NOMO-1 (cell line): ENCODE data around the gene SPACA1.
"Not testable (repeated sequence)": the region's sequence is repeated elsewhere in the genome, so short reads cannot be mapped to it uniquely, and the experiment has no call there.

ENCODE experiments used
- DNase-seq, 2 experiments: peaks; one replicate each; lab custom pipeline; 2025; ENCODE audit not compliant: unreplicated experiment in 2 of 2; lab: John Stamatoyannopoulos, UW

Gene SPACA1

DNA sequence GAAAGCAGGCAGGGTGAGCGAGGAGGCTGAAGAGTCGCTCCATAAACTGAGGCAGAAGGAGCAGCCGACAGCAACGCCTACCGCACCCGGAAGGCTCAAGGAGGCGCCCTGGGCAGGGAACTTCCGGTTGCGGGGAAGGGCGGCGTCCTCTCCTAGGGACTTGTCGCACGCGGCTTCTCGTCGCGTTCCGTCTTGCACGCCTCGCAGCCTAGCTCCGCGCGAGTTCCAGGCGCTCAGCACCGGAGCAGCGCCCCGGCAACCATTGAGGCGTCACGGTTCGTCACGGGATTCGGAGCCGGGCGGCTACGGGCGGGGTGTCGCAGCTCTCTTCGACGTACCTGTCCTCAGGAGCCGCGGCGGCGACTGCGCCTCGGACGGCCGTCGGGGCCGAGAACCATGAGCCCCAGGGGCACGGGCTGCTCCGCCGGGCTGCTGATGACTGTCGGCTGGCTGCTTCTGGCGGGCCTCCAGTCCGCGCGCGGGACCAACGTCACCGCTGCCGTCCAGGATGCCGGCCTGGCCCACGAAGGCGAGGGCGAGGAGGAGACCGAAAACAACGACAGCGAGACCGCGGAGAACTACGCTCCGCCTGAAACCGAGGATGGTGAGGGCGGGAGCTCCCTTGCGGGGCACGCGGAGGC is at the start of gene SPACA1:
Gene SPACA1 (plus strand): TSS at position 332 of the 641 bp plus-strand sequence. CDS start 65 bp downstream, at position 397.
- no peak for DNase-seq

- no peak for DNase-seq
Measured at GRCh38 chr6:88000713-88001112, 46.9 kb upstream of the SPACA1 start.

DNA sequence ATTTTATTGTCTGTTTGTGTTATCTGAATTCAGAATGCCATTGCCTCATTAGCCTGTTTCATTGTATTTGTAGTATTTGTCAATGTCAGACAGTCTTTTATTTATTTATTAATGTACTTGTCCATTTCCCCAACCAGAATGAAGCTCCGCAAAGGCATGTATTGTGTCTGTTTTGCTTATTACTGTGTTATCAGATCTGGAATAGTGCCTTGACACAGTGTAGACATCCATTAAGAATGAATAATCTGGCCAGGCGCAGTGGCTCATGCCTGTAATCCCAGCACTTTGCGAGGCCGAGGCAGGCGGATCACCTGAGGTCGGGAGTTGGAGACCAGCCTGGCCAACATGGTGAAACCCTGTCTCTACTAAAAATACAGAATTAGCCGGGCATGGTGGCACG is 46.4 kb upstream of the SPACA1 start:
- DNase-seq = not testable (repeated sequence)

DNA sequence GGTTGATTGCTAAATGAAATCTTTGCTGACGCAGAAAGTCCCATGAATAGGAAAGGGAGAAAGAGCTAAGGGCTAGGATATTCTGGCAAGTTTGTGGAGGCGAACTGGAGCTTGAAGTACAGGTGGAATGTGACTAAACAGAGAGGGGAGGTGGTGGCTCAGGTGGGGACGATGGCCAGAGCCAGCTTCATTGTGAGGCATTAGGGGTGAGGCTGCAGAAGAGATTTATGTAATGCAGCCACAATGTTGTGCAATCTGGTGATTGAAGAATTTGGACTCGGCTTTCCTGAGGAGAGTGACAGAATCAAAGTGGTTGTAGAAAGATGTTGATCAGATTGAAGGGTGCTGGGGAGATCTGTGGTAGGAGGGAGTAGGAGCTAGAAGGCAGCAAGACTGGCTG is 42.9 kb upstream of the SPACA1 start:
- DNase-seq = peak; percentile 14 to 64

- DNase-seq = no peak
Measured at GRCh38 chr6:88006557-88006956, 41.1 kb upstream of the SPACA1 start.

GRCh38 chr6:88008411-88008810 is 39.2 kb upstream of the SPACA1 start:
- peak in 1 of 2 experiments; percentile 37 for DNase-seq

- DNase-seq = no peak
Measured at GRCh38 chr6:88008831-88009231, 38.8 kb upstream of the SPACA1 start.

DNA sequence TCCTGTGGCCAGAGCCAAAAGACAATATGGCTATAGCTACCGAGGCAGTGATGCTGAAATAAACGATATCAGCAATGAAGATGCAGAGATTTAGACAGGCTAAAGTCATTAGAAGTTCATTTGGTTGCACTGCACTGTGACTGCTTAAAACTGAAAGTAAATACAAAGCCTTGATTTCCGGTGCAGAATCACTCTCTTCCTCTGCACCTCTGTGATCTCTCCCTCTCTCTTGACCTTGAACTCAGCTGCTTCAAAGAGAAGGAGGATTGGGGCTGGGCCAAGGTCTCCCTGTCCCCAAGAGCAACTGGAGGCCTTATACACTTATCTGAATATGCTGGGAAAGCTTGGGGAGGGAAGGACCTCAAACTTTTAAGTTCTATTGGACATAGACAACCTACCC is 34.6 kb upstream of the SPACA1 start:
- no peak for DNase-seq

GRCh38 chr6:88013554-88013953 is 34.1 kb upstream of the SPACA1 start:
- DNase-seq = no peak

GRCh38 chr6:88020439-88020838 is 27.2 kb upstream of the SPACA1 start:
- no peak for DNase-seq

GRCh38 chr6:88024696-88025095 is 22.9 kb upstream of the SPACA1 start:
- DNase-seq = no peak

DNA sequence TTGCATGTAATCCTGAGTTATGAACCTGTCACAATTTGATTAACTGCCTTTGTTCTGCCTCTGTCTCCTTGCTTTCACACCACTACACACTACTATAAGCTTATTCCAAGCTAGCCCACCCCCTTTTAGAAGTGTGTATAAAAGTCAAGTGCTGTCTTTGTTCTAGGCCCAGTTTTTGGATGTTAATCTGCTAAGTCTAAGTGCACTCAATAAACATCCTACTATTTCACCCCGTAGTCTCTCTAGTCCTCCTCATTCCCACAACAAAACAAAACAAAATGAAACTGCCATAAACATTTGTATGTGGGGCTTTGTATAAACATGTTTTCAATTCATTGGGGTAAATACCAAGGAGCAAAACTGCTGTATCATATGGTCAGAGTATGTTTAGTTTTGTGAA is 16.1 kb upstream of the SPACA1 start:
- no peak for DNase-seq

GRCh38 chr6:88044530-88044929 is 3.1 kb upstream of the SPACA1 start:
- no peak for DNase-seq

DNA sequence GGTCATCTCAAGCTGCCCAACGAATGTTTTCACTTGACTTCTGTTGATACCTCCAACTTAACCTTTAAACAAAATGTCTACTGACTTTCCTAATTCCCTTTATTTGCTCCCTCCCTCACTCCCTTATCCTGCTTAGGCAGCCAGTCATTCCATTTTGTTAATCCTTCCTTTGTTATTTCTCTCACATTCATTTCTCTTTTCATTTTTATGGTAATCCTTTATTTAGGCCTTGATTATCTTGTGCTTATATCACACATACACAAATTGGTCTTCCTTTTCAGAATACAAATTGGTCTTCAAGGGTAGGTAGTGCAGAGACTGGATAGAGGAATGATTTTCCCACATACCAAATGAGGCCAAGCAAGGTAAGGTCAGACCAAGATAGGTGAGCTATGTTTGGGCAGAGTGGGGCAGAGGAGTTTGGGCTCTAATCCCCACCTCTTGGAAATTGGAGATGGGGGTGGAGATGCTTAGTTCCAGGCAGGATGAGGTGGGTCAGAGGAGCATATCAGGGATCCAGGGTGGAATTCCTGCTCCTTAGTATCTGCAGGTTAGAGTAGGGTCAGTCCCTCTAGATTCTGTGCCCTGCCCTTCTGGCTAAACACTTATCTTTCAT is 2.0 kb upstream of the SPACA1 start:
- no peak for DNase-seq

GRCh38 chr6:88048578-88048977 is 937 bp downstream of the SPACA1 start:
- no peak for DNase-seq

DNA sequence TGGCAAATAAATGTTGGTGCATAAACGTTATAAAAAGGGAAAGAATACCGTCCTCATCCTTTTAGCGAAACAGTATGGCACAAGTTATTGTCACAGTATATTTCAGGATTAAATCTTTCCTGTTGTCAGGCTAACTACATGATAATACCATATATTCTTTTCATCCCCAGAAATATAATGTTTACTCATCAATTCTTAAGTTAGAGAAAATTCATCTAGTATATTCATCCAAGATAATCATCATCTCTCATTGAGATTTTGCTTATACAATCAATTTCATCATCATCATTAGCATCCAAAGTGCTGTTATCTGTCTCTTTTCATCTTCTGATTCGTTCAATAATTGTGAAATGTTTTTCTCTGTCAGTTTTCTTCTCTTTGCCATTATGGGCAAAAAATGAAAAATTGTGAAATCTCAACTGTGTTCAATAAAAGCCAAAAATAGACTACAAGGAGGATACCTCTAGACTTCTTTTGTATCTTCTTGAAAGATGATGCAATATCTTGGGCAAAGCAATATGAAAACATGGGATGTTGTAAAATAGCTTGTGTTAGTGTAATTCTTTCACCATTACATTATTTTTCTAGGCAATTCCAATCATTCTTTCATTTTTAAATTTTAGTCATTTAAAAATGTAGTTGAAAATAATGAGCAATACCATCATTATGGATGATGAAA is 2.6 kb downstream of the SPACA1 start:
- peak; percentile 56 to 76 for DNase-seq

- DNase-seq = no peak
Measured at GRCh38 chr6:88059191-88059590, 11.6 kb downstream of the SPACA1 start.

DNA sequence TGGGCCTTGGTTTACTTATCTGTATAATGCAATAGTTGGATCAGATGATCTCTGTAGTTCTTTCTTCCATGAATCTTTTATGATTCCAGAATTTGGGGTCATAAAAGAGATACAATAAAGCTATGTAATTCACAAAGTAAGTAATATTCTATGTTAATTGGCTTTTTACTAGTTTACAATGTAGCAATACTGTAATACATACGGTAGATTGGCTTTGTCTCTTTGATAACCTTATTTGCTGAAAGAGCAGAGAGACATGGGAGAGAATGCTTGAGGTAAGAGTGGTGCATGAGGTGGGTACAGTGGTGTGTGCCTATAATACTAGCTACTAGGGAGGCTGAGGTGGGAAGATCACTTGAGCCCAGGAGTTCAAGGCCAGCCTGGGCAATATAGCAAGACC is 14.7 kb downstream of the SPACA1 start:
- no peak for DNase-seq

GRCh38 chr6:88072462-88072861 is 24.8 kb downstream of the SPACA1 start:
- DNase-seq = no peak

DNA sequence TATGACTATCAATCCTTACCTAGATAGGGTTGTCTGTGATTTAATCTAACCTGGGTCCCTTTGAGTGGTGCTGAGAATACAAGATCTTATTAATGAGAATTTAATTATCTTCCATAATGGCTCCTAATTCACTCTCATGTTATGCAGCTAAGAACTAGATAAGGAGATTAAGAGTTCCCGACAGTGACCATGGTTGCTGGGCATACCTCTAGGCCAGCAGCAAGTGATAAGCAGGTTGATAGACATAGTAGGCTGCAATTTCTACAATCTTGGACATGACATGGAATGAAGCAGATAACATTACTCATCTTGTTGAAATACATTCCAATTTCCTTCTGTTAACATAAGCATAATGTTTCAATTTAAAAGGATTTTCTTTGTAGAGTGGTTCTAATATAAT is 27.1 kb downstream of the SPACA1 start:
- no peak for DNase-seq

DNA sequence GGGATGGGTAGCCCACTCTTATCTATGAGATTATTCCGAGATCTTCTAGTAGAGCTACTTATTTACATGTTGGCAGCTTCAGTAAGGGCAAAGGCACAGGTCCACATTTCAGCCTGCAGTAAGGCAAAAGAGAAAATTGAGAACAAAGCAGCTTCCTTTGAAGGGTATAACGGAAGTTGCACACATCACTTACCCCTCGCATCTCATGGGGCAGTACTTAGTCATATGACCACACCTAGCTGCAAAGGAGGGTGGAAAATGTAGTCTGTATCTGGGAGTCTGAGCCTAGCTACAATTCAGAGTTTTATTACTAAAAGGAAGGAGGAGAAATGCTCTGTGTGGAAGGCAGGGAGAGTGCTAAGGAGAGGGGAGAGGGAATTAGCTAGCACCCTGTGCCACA is 29.7 kb downstream of the SPACA1 start:
- no peak for DNase-seq

- DNase-seq = no peak
Measured at GRCh38 chr6:88086792-88087191, 39.2 kb downstream of the SPACA1 start.
